HepG2 (cell line): ENCODE results near the gene EXTL2. TPM values are rescaled to one million over a fixed set of nuclear protein-coding genes. Genes with fewer than 3 reads are reported as not detected.

Experiments used
- ATAC-seq: fragments of 200-7000 bp; cut with Tn5 transposase; 3 replicates; pipeline ENCODE4 v1.9.1; 2020; ENCODE audit warnings: mild to moderate bottlenecking, moderate library complexity
- BruUV-seq: library from RNA; stranded (reverse); fragments of 400-500 nt; replicated peaks from 2 replicates; lab custom pipeline; 2021; lab: Mats Ljungman, UMichigan
- CTCF ChIA-PET: fragments of 300-600 bp; formaldehyde crosslinking; extraction: SDS; loops from one replicate; lab custom pipeline; 2021; ENCODE audit warnings: low total read pairs, inconsistent platforms, low intra/inter-chr PET ratio; lab: Yijun Ruan, JAX
- POLR2A ChIA-PET: fragments of 350-600 bp; sonication (Branson Sonifier 250); formaldehyde crosslinking; loops from one replicate; lab custom pipeline; 2020; ENCODE audit warnings: antibody characterized with exemption, inconsistent platforms; lab: Yijun Ruan, JAX
- DNase-seq: peaks from one replicate; pipeline ENCODE4 v3.0.0-alpha.2; 2015; ENCODE audit warnings: low spot score
- FAIRE-seq: peaks from 3 replicates; lab custom pipeline; 2011; peaks lifted over from hg19 to GRCh38; lab: Jason Lieb, UNC
- H2AFZ ChIP-seq: one replicate; pipeline ENCODE4 v1.6.1; 2011; ENCODE audit warnings: low read length, inconsistent platforms
- H3K27ac ChIP-seq: fragments of 300-600 bp; 3 replicates; pipeline ENCODE4 v1.8.0; 2011; ENCODE audit warnings: mixed run types, mild to moderate bottlenecking, mixed read lengths, low read length, inconsistent platforms; ENCODE audit not compliant: insufficient read depth; ENCODE audit errors: extremely low read length
- H3K27me3 ChIP-seq, 2 experiments: fragments of 200-600 bp in 1 of 2; 2 replicates in 1 of 2; 3 replicates in 1 of 2; pipeline versions ENCODE4 v1.6.0 to v1.8.0; 2011; ENCODE audit warnings: low read length in 2 of 2, mild to moderate bottlenecking in 2 of 2, moderate library complexity in 2 of 2, inconsistent platforms in 1 of 2; ENCODE audit not compliant: insufficient read depth in 2 of 2, control insufficient read depth in 1 of 2
- H3K36me3 ChIP-seq, 2 experiments: fragments of 200-600 bp in 1 of 2; replicated peaks in 1 of 2; 2 replicates in 1 of 2; 3 replicates in 1 of 2; pipeline versions ENCODE4 v1.5.1 to v1.8.0; 2011; ENCODE audit warnings: low read length in 2 of 2, inconsistent platforms in 1 of 2; ENCODE audit not compliant: insufficient read depth in 2 of 2, control insufficient read depth in 1 of 2
- H3K4me1 ChIP-seq: 2 replicates; pipeline ENCODE4 v1.5.1; 2012; ENCODE audit warnings: low read length, inconsistent platforms; ENCODE audit not compliant: insufficient read depth
- H3K4me2 ChIP-seq: 2 replicates; pipeline ENCODE4 v1.6.0; 2011; ENCODE audit warnings: low read depth, low read length, inconsistent platforms
- H3K4me3 ChIP-seq, 3 experiments: fragments of 200-600 bp in 1 of 3; sonication (generic), shearing (Covaris generic) in 1 of 3; replicated peaks in 1 of 3; 2 replicates each; pipeline ENCODE4 v1.5.1; 2011 to 2016; ENCODE audit warnings: low read length in 3 of 3, inconsistent platforms in 2 of 3, low read depth in 2 of 3, mild to moderate bottlenecking in 2 of 3, control low read depth in 1 of 3, mixed read lengths in 1 of 3; ENCODE audit not compliant: insufficient read depth in 1 of 3
- H3K79me2 ChIP-seq: one replicate; pipeline ENCODE4 v1.6.1; 2011; ENCODE audit warnings: low read length, inconsistent platforms; ENCODE audit not compliant: insufficient read depth
- H3K9ac ChIP-seq: 2 replicates; pipeline ENCODE4 v1.6.0; 2011; ENCODE audit warnings: mild to moderate bottlenecking, low read depth, low read length, inconsistent platforms; ENCODE audit not compliant: insufficient read depth
- H3K9me3 ChIP-seq: 2 replicates; pipeline ENCODE4 v1.5.1; 2012; ENCODE audit warnings: mild to moderate bottlenecking, low read length
- H4K20me1 ChIP-seq: 2 replicates; pipeline ENCODE4 v1.6.0; 2011; ENCODE audit warnings: inconsistent platforms, mild to moderate bottlenecking, low read length, moderate library complexity; ENCODE audit not compliant: insufficient read depth
- ISX ChIP-seq: sonication (generic); formaldehyde crosslinking; conservative IDR thresholded peaks from 2 replicates; pipeline ENCODE4 v1.5.0; 2020; ENCODE audit warnings: missing genetic modification reagents
- ZEB1 ChIP-seq: IDR thresholded peaks from 2 replicates; pipeline ENCODE4 v1.6.1; 2012; ENCODE audit warnings: mild to moderate bottlenecking, low read depth, inconsistent platforms; ENCODE audit not compliant: insufficient replicate concordance
- ZNF614 ChIP-seq: IDR thresholded peaks from 2 replicates; pipeline ENCODE4 v1.6.1; 2018; ENCODE audit warnings: missing biosample characterization, missing genetic modification reagents, inconsistent platforms, borderline replicate concordance
- WGBS: methylation state at CpG from one replicate; pipeline ENCODE4 v1.1.6; 2017; ENCODE audit warnings: low lambda C conversion rate; 5-methylcytosine and 5-hydroxymethylcytosine counted together
- in situ Hi-C: cut with HindIII; loops from 2 replicates; pipeline ENCODE4 v1.10.0; 2017; ENCODE audit warnings: low pct_unique_long_range_greater_than_20kb; ENCODE audit not compliant: extremely low pct_ligation_motif_present
- intact Hi-C: fragments of 100-400 bp; cut with micrococcal nuclease; formaldehyde crosslinking; loops from one replicate; pipeline ENCODE4 v1.10.0; 2022; ENCODE audit not compliant: unreplicated experiment
- polyA plus RNA-seq, 8 experiments: library from polyadenylated mRNA; depleted of rRNA in 3 of 8; stranded (reverse) in 7 of 8; unstranded in 1 of 8; fragments of >200 nt; fragmentation: Illumina TruSeq in 4 of 8; extraction: Trizol in 4 of 8; gene quantifications; 2 replicates each; pipeline versions ENCODE4 v1.2.1 to v1.2.3, GENCODE V29; 2011 to 2016; ENCODE audit warnings: low read depth in 4 of 8, missing spikeins in 1 of 8, mixed read lengths in 1 of 8; ENCODE audit not compliant: insufficient read depth in 1 of 8
- total RNA-seq, 5 experiments: library from RNA; depleted of rRNA; stranded (reverse); fragments of >200 nt; fragmentation: Illumina TruSeq; extraction: Trizol; gene quantifications; 2 replicates each; pipeline ENCODE4 v1.2.3, GENCODE V29; 2016; ENCODE audit warnings: low read depth in 1 of 5
- TF ChIP-seq, protein P1 (sequence below): sonication (generic); formaldehyde crosslinking; conservative IDR thresholded peaks from 2 replicates; pipeline ENCODE4 v1.4.0; 2020; ENCODE audit warnings: mild to moderate bottlenecking, missing genetic modification reagents, moderate library complexity
- TF ChIP-seq, protein P2 (sequence below): sonication (generic); formaldehyde crosslinking; IDR thresholded peaks from 2 replicates; pipeline ENCODE4 v1.4.0; 2020; ENCODE audit warnings: mild to moderate bottlenecking, missing genetic modification reagents
- TF ChIP-seq, protein P3 (sequence below): sonication (generic); formaldehyde crosslinking; IDR thresholded peaks from 2 replicates; pipeline ENCODE4 v1.4.0; 2020; ENCODE audit warnings: mild to moderate bottlenecking, missing genetic modification reagents

The EXTL2 gene
- total and polyA plus RNA-seq, 2 of the 13 experiments (the other 11 are each of a cell fraction or from before 2014, with no cell fraction given), result 22.0 to 23.5 TPM

DNA sequence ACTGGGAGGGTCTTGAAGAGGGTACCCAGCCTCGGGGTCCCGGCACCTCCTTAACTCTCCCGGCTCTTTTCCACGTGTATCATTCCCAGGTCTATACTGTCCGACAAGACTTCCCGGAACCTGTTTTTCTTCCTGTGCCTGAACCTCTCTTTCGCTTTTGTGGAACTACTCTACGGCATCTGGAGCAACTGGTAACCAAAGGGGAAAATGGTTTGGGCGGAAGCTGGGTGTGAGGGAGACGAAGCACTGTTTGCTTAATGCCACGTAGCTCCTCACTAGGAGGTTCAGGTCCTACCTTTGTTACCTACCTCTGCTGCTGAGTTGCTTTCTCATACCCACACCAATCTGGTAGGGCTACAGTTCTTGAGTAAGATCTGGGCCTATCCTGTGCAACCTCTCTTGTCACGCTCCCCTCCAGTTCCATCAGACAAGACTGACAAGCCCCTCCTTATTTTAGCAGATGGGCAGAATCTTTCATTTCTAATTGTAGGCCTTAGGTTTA, 1.9 kb upstream of the EXTL2 start:
- H4K20me1 ChIP-seq, result no peaks in the 10 kb centered on the region; the same call in 1 of the 2 replicates
- peaks cover 44% of the 10 kb centered on the region for H3K4me1 ChIP-seq
- peaks cover 2 to 7% of the 10 kb centered on the region in 2 experiments; a peak in 3 of 5 replicates for H3K36me3 ChIP-seq
- in situ Hi-C loops (no loop called here), intact Hi-C loops (loop anchor here (10.0 kb wide), 1 partner anchor 542 kb away; the partner anchor contains the start of gene CDC14A)
- peak; percentile 65 for ATAC-seq
- peak overlapping the region; percentile 92 for H3K4me2 ChIP-seq
- peak overlapping the region; percentile 95 for H3K9ac ChIP-seq
- ChIA-PET POLR2A (interaction anchor here (1.0 to 2.9 kb wide), 3 partner anchors 8 to 13 kb away, joined by 3 to 14 read pairs (median 4); no protein-coding TSS in a partner anchor), CTCF (no interaction called here)
- FAIRE-seq, result peak; percentile 8
- no peaks in the 10 kb centered on the region for H3K9me3 ChIP-seq
- H3K27me3 ChIP-seq, result no peaks in the 10 kb centered on the region; a peak in 1 of 5 replicates
- H3K79me2 ChIP-seq, result peaks cover 38% of the 10 kb centered on the region
- peak overlapping the region; percentile 69 for H2AFZ ChIP-seq
- peak overlapping the region; percentile 81 to 97 (median 96) for H3K4me3 ChIP-seq
- peak overlapping the region; percentile 87 for H3K27ac ChIP-seq
- 3% methylated on average over 12 of the region's 12 CpGs for WGBS
- peak; percentile 76 for DNase-seq
- BruUV-seq, result TSS peak; percentile 58
- TF ChIP-seq, protein P1, sequence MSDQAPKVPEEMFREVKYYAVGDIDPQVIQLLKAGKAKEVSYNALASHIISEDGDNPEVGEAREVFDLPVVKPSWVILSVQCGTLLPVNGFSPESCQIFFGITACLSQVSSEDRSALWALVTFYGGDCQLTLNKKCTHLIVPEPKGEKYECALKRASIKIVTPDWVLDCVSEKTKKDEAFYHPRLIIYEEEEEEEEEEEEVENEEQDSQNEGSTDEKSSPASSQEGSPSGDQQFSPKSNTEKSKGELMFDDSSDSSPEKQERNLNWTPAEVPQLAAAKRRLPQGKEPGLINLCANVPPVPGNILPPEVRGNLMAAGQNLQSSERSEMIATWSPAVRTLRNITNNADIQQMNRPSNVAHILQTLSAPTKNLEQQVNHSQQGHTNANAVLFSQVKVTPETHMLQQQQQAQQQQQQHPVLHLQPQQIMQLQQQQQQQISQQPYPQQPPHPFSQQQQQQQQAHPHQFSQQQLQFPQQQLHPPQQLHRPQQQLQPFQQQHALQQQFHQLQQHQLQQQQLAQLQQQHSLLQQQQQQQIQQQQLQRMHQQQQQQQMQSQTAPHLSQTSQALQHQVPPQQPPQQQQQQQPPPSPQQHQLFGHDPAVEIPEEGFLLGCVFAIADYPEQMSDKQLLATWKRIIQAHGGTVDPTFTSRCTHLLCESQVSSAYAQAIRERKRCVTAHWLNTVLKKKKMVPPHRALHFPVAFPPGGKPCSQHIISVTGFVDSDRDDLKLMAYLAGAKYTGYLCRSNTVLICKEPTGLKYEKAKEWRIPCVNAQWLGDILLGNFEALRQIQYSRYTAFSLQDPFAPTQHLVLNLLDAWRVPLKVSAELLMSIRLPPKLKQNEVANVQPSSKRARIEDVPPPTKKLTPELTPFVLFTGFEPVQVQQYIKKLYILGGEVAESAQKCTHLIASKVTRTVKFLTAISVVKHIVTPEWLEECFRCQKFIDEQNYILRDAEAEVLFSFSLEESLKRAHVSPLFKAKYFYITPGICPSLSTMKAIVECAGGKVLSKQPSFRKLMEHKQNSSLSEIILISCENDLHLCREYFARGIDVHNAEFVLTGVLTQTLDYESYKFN (CRISPR knock-in tag), result peak; percentile 12; the same call in 1 of the 2 replicates
- TF ChIP-seq, protein P2, sequence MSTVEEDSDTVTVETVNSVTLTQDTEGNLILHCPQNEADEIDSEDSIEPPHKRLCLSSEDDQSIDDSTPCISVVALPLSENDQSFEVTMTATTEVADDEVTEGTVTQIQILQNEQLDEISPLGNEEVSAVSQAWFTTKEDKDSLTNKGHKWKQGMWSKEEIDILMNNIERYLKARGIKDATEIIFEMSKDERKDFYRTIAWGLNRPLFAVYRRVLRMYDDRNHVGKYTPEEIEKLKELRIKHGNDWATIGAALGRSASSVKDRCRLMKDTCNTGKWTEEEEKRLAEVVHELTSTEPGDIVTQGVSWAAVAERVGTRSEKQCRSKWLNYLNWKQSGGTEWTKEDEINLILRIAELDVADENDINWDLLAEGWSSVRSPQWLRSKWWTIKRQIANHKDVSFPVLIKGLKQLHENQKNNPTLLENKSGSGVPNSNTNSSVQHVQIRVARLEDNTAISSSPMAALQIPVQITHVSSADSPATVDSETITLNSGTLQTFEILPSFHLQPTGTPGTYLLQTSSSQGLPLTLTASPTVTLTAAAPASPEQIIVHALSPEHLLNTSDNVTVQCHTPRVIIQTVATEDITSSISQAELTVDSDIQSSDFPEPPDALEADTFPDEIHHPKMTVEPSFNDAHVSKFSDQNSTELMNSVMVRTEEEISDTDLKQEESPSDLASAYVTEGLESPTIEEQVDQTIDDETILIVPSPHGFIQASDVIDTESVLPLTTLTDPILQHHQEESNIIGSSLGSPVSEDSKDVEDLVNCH (CRISPR knock-in tag), result 0 out of 2 replicates have a peak, but pooled peaks have one; percentile 56
- no peak for TF ChIP-seq ISX (CRISPR knock-in tag)
- TF ChIP-seq, protein P3, sequence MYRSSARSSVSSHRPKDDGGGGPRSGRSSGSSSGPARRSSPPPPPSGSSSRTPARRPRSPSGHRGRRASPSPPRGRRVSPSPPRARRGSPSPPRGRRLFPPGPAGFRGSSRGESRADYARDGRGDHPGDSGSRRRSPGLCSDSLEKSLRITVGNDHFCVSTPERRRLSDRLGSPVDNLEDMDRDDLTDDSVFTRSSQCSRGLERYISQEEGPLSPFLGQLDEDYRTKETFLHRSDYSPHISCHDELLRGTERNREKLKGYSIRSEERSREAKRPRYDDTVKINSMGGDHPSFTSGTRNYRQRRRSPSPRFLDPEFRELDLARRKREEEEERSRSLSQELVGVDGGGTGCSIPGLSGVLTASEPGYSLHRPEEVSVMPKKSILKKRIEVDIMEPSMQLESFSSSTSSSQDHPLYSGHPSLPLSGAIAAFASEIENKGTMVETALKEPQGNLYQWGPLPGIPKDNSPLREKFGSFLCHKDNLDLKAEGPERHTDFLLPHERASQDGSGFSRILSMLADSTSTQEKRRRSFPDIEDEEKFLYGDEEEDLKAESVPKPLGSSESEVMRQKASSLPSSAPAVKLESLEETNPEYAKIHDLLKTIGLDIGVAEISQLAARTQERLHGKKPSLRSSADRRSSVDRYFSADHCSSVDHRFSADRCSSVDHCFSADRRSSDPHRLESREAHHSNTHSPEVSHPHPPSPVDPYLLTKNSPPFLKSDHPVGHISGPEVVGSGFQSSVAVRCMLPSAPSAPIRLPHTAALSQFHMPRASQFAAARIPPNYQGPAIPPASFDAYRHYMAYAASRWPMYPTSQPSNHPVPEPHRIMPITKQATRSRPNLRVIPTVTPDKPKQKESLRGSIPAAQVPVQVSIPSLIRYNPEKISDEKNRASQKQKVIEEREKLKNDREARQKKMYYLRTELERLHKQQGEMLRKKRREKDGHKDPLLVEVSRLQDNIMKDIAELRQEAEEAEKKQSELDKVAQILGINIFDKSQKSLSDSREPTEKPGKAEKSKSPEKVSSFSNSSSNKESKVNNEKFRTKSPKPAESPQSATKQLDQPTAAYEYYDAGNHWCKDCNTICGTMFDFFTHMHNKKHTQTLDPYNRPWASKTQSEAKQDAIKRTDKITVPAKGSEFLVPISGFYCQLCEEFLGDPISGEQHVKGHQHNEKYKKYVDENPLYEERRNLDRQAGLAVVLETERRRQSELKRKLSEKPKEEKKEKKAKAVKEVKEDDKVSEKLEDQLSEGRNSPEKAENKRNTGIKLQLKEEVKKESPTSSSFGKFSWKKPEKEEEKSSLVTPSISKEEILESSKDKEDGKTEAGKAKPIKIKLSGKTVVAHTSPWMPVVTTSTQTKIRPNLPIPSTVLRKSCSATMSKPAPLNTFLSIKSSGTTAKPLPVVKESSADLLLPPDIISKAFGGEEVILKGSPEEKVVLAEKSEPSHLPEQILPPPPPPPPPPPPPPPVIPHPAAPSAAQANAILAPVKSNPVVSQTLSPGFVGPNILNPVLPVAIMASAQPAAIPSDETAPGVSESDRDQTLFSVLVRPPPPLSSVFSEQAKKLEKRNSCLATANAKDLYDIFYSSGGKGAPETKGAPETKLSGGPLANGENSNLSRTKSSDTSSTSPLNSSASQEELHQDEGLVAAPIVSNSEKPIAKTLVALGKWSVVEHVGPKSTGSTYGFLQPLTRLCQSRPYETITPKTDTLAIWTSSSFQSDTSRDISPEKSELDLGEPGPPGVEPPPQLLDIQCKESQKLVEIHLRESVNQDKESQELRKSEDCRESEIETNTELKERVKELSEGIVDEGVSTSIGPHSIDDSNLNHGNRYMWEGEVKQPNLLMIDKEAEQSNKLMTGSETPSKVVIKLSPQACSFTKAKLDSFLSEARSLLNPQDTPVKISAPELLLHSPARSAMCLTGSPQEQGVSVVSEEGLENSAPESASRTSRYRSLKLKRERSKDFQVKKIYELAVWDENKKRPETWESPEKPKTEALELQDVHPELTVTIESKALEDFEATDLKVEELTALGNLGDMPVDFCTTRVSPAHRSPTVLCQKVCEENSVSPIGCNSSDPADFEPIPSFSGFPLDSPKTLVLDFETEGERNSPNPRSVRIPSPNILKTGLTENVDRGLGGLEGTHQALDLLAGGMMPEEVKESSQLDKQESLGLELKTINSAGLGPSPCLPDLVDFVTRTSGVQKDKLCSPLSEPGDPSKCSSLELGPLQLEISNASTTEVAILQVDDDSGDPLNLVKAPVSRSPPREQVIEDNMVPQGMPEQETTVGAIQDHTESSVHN, result 0 out of 2 replicates have a peak, but pooled peaks have one; percentile 24
- no peak for TF ChIP-seq ZNF614 (CRISPR knock-in tag)
- TF ChIP-seq ZEB1, result peak; percentile 66
